HUES48 (cell line): Measurements from ENCODE around the gene ISCA2.
A peak's percentile ranks its signal among the peaks of the same experiment; 100 is the strongest.

ENCODE experiments used
- H3K27ac ChIP-seq: one replicate; pipeline ENCODE4 v1.7.0; 2013; ENCODE audit warnings: low read depth, low read length, inconsistent platforms
- H3K27me3 ChIP-seq: 2 replicates; pipeline ENCODE4 v1.6.1; 2013; ENCODE audit warnings: mild to moderate bottlenecking, low read length; ENCODE audit not compliant: control insufficient read depth, insufficient read depth
- H3K36me3 ChIP-seq: 2 replicates; pipeline ENCODE4 v1.6.1; 2013; ENCODE audit warnings: low read length; ENCODE audit not compliant: control insufficient read depth, insufficient read depth
- H3K4me1 ChIP-seq: 2 replicates; pipeline ENCODE4 v1.6.1; 2013; ENCODE audit warnings: mild to moderate bottlenecking, low read length; ENCODE audit not compliant: control insufficient read depth, insufficient read depth
- H3K4me3 ChIP-seq: 2 replicates; pipeline ENCODE4 v1.5.1; 2013; ENCODE audit warnings: mild to moderate bottlenecking, low read depth, low read length
- H3K9ac ChIP-seq: 2 replicates; pipeline ENCODE4 v1.6.1; 2013; ENCODE audit warnings: mild to moderate bottlenecking, low read depth, low read length, moderate library complexity
- H3K9me3 ChIP-seq: 2 replicates; pipeline ENCODE4 v1.6.1; 2013; ENCODE audit warnings: low read length; ENCODE audit not compliant: control insufficient read depth, insufficient read depth

ISCA2 gene

GRCh38 chr14:74508844-74509428 lies 15.4 kb downstream of the ISCA2 start:
- no peaks in the 10 kb centered on the region for H3K27me3 ChIP-seq
- H3K4me3 ChIP-seq = no peak overlapping the region
- H3K36me3 ChIP-seq = no peaks in the 10 kb centered on the region
- no peaks in the 10 kb centered on the region for H3K9me3 ChIP-seq
- peaks cover 12% of the 10 kb centered on the region for H3K4me1 ChIP-seq
- no peak overlapping the region for H3K9ac ChIP-seq
- H3K27ac ChIP-seq = no peak overlapping the region

- no peak overlapping the region for H3K27ac ChIP-seq
- no peaks in the 10 kb centered on the region for H3K27me3 ChIP-seq
- no peak overlapping the region for H3K4me3 ChIP-seq
- peaks cover 14% of the 10 kb centered on the region for H3K4me1 ChIP-seq
- H3K9ac ChIP-seq = no peak overlapping the region
- no peaks in the 10 kb centered on the region for H3K36me3 ChIP-seq
- no peaks in the 10 kb centered on the region for H3K9me3 ChIP-seq
Observed at GRCh38 chr14:74509587-74510222, 16.1 kb downstream of the ISCA2 start.

- H3K4me3 ChIP-seq = no peak overlapping the region
- H3K9ac ChIP-seq = no peak overlapping the region
Observed at GRCh38 chr14:74510223-74510931, 16.8 kb downstream of the ISCA2 start.

GRCh38 chr14:74510959-74511409 lies 17.4 kb downstream of the ISCA2 start:
- Histone ChIP-seq H3K27me3 (no peaks in the 10 kb centered on the region), H3K27ac (peak overlapping the region; percentile 77), H3K9me3 (no peaks in the 10 kb centered on the region), H3K36me3 (no peaks in the 10 kb centered on the region), H3K9ac (no peak overlapping the region), H3K4me3 (no peak overlapping the region), H3K4me1 (peaks cover 14% of the 10 kb centered on the region)

More at GRCh38 chr14:74510223-74510931, 16.8 kb downstream of the ISCA2 start:
- Histone ChIP-seq H3K27me3 (no peaks in the 10 kb centered on the region), H3K4me1 (peaks cover 14% of the 10 kb centered on the region), H3K27ac (peak overlapping the region; percentile 77), H3K9me3 (no peaks in the 10 kb centered on the region), H3K36me3 (no peaks in the 10 kb centered on the region)

GRCh38 chr14:74511966-74512830 lies 18.6 kb downstream of the ISCA2 start:
- no peak overlapping the region for H3K4me3 ChIP-seq
- no peak overlapping the region for H3K9ac ChIP-seq
- H3K27me3 ChIP-seq = no peaks in the 10 kb centered on the region
- no peaks in the 10 kb centered on the region for H3K36me3 ChIP-seq
- H3K4me1 ChIP-seq = peaks cover 17% of the 10 kb centered on the region
- no peaks in the 10 kb centered on the region for H3K9me3 ChIP-seq
- H3K27ac ChIP-seq = no peak overlapping the region

GRCh38 chr14:74514471-74514941 lies 20.9 kb downstream of the ISCA2 start:
- Histone ChIP-seq H3K4me1 (peaks cover 17% of the 10 kb centered on the region), H3K9me3 (no peaks in the 10 kb centered on the region), H3K27me3 (no peaks in the 10 kb centered on the region), H3K4me3 (no peak overlapping the region), H3K9ac (no peak overlapping the region), H3K27ac (no peak overlapping the region), H3K36me3 (no peaks in the 10 kb centered on the region)

- no peak overlapping the region for H3K27ac ChIP-seq
- H3K27me3 ChIP-seq = no peaks in the 10 kb centered on the region
- H3K9me3 ChIP-seq = no peaks in the 10 kb centered on the region
- peaks cover 6% of the 10 kb centered on the region; the same call in 1 of the 2 replicates for H3K4me1 ChIP-seq
- H3K4me3 ChIP-seq = no peak overlapping the region
- H3K36me3 ChIP-seq = no peaks in the 10 kb centered on the region
- H3K9ac ChIP-seq = no peak overlapping the region
Observed at GRCh38 chr14:74515891-74516412, 22.4 kb downstream of the ISCA2 start.

GRCh38 chr14:74516451-74517160 lies 23.0 kb downstream of the ISCA2 start:
- Histone ChIP-seq H3K9me3 (no peaks in the 10 kb centered on the region), H3K4me1 (peaks cover 5% of the 10 kb centered on the region; the same call in 1 of the 2 replicates), H3K4me3 (no peak overlapping the region), H3K9ac (no peak overlapping the region), H3K36me3 (no peaks in the 10 kb centered on the region), H3K27me3 (no peaks in the 10 kb centered on the region), H3K27ac (no peak overlapping the region)

GRCh38 chr14:74517731-74518130 lies 24.2 kb downstream of the ISCA2 start:
- Histone ChIP-seq H3K4me1 (peaks cover 5% of the 10 kb centered on the region; the same call in 1 of the 2 replicates), H3K27me3 (no peaks in the 10 kb centered on the region), H3K36me3 (no peaks in the 10 kb centered on the region), H3K4me3 (no peak overlapping the region), H3K27ac (no peak overlapping the region), H3K9me3 (no peaks in the 10 kb centered on the region), H3K9ac (no peak overlapping the region)

GRCh38 chr14:74518221-74518620 lies 24.7 kb downstream of the ISCA2 start:
- Histone ChIP-seq H3K27me3 (no peaks in the 10 kb centered on the region), H3K36me3 (no peaks in the 10 kb centered on the region), H3K9me3 (no peaks in the 10 kb centered on the region), H3K4me1 (peaks cover 5% of the 10 kb centered on the region; the same call in 1 of the 2 replicates), H3K4me3 (no peak overlapping the region), H3K9ac (no peak overlapping the region), H3K27ac (no peak overlapping the region)
